AG09319 (cell line): ENCODE measurements around the gene CACNA2D2.

Experiments
- DNase-seq: peaks from one replicate; pipeline ENCODE4 v3.0.0-alpha.2; 2010; ENCODE audit warnings: low read depth; ENCODE audit errors: extremely low read depth
- CTCF ChIP-seq: IDR thresholded peaks from 2 replicates; pipeline ENCODE4 v1.5.1; 2011; ENCODE audit warnings: low read depth, mild to moderate bottlenecking, inconsistent platforms, low read length, moderate library complexity

The CACNA2D2 gene

GRCh38 chr3:50484722-50485121 lies 18.7 kb downstream of the CACNA2D2 start:
- DNase-seq: no peak
- no peak for TF ChIP-seq CTCF

- DNase-seq: no peak
- no peak for TF ChIP-seq CTCF
Observed at GRCh38 chr3:50483374-50483773, 20.1 kb downstream of the CACNA2D2 start.

GRCh38 chr3:50481992-50482391 lies 21.4 kb downstream of the CACNA2D2 start:
- TF ChIP-seq CTCF: no peak
- no peak for DNase-seq

DNA sequence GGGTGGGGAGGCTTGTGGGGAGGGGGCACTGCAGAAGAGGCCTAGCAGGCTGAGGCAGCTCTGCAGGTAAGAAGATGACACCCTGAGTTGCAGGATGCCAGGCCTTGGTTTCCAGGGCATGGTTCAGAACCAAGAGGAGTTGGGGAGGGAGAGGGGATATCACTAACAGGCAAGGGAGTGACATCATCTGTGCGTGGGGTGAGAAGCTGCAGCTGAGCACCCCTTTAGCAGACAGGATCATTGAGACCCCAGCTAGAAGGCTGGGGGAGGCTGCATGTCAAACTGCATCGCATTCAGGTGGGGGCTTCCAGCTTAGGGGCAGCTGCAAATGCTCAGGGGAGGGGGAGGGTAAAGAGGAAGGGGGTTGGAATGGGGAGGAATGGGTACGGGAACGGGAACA lies 23.0 kb downstream of the CACNA2D2 start:
- no peak for TF ChIP-seq CTCF

GRCh38 chr3:50479523-50479922 lies 23.9 kb downstream of the CACNA2D2 start:
- TF ChIP-seq CTCF: no peak
- no peak for DNase-seq

More for the DNA sequence above, 23.0 kb downstream of the CACNA2D2 start:
- DNase-seq: no peak

DNA sequence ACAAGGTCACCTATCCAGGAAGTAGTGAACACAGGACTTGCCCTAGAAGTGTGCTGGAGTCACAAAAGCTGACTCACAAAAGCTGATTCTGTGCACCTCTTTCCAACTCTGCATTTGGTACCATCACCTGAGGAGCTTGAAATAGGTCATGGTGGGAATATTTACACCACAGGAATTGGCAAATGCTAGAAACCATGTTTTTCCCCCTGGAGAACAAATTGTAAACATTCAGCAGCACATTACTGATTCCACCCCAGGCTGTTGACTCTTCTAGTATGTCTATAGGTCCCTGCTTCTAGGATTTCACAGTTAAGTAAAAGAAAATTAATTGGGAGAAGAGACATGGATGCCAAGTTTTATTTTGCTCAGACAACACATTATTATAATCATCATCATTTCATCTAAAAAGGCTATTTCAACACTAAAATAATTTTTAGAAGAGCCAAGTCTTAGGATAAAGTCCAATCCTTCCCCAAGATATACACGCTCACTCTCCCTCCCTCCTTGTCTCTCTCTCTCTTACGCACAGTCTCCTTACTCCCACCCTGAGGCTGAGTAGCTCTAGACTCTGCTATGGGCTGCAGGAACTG lies 24.7 kb downstream of the CACNA2D2 start:
- TF ChIP-seq CTCF: no peak
- DNase-seq: no peak

GRCh38 chr3:50478051-50478450 lies 25.4 kb downstream of the CACNA2D2 start:
- no peak for TF ChIP-seq CTCF
- DNase-seq: no peak
